Measurements from ENCODE around the gene FAM89A.

GRCh38 chr1:230985711-230986110, 54.3 kb downstream of the FAM89A start:
- TF ChIP-seq CTCF (IDR thresholded peaks at IDR 0.05) = no peak
- TF ChIP-seq POLR2A (IDR thresholded peaks at IDR 0.05) = no peak
